Kidney (tissue), 14 donors: ENCODE results near the gene ZNF467. TPM values are rescaled to one million over a fixed set of nuclear protein-coding genes. Genes with fewer than 3 reads are reported as not detected.

Source experiments
- DNase-seq, 5 donors: peaks; one replicate each; pipeline ENCODE4 v3.0.0-alpha.2; 2013 to 2020
- FAIRE-seq: peaks from 2 replicates; lab custom pipeline; 2012; peaks lifted over from hg19 to GRCh38; lab: Jason Lieb, UNC
- H3K27ac ChIP-seq, 2 donors: one replicate each; pipeline ENCODE4 v1.7.0; 2013; ENCODE audit warnings: low read depth in 2 of 2, low read length in 2 of 2, inconsistent platforms in 1 of 2
- H3K27me3 ChIP-seq: one replicate; pipeline ENCODE4 v1.7.1; 2013; ENCODE audit warnings: low read length, inconsistent platforms; ENCODE audit not compliant: control insufficient read depth, insufficient read depth
- H3K36me3 ChIP-seq, 3 donors: one replicate each; pipeline versions ENCODE4 v1.7.0 to v1.7.1; 2013; ENCODE audit warnings: low read length in 3 of 3, control low read depth in 1 of 3, inconsistent platforms in 1 of 3; ENCODE audit not compliant: insufficient read depth in 3 of 3, control insufficient read depth in 2 of 3
- H3K4me1 ChIP-seq, 3 donors: one replicate each; pipeline versions ENCODE4 v1.7.0 to v1.7.1; 2013; ENCODE audit warnings: low read length in 3 of 3, inconsistent platforms in 1 of 3, low read depth in 1 of 3; ENCODE audit not compliant: control insufficient read depth in 2 of 3, insufficient read depth in 2 of 3
- H3K4me3 ChIP-seq, 3 donors: one replicate each; pipeline versions ENCODE4 v1.7.0 to v1.8.1; 2013; ENCODE audit warnings: low read length in 3 of 3, control low read depth in 1 of 3, inconsistent platforms in 1 of 3
- H3K9ac ChIP-seq, 3 donors: one replicate each; pipeline versions ENCODE4 v1.7.0 to v1.7.1; 2013; ENCODE audit warnings: low read length in 3 of 3, control low read depth in 1 of 3, inconsistent platforms in 1 of 3
- H3K9me3 ChIP-seq, 3 donors: one replicate each; pipeline versions ENCODE4 v1.7.0 to v1.7.1; 2013; ENCODE audit warnings: low read length in 3 of 3, control low read depth in 1 of 3, inconsistent platforms in 1 of 3; ENCODE audit not compliant: control insufficient read depth in 2 of 3, insufficient read depth in 1 of 3
- CTCF ChIP-seq: IDR thresholded peaks from 3 replicates; pipeline ENCODE4 v1.5.1; 2012; ENCODE audit warnings: mild to moderate bottlenecking, moderate library complexity, borderline replicate concordance; ENCODE audit not compliant: insufficient read depth; ENCODE audit errors: extremely low read depth
- intact Hi-C: fragments of 100-400 bp; cut with DNase I; formaldehyde crosslinking; loops from one replicate; pipeline ENCODE4 v1.11.1; 2022
- polyA plus RNA-seq: library from polyadenylated mRNA; stranded (reverse); fragments of 350-450 nt; fragmentation: Illumina TruSeq; extraction: RNeasy Lipid Tissue Mini Kit (QIAGEN cat#74804); gene quantifications from one replicate; pipeline ENCODE4 v1.2.3, GENCODE V29; 2014; ENCODE audit warnings: low read depth, low replicate concordance; ENCODE audit not compliant: insufficient read depth
- total RNA-seq: library from RNA; stranded (reverse); fragmentation: NEBNext Ultra II Directional; extraction: Animal tissue kit (Norgen Biotek cat#: 25700); gene quantifications from one replicate; pipeline ENCODE4 v1.2.1, GENCODE V29; 2021
- donor health status: control.
- donor health status: control.
- donor health status: control.
- donor health status: control.
- donor health status: control.
- donor health status: DM: yes; HTN: yes; CAD: no.
- donor health status: Normal renal cell carcinoma (clear cell type).

Gene ZNF467
- total and polyA plus RNA-seq, 2 donors from 2014 or later, result 15.0 to 24.5 TPM

GRCh38 chr7:149775176-149775556 lies 1.8 kb upstream of the ZNF467 start:
- H3K36me3 ChIP-seq, result peaks cover 0 to 2% (median 0%) of the 10 kb centered on the region in 3 donors
- H3K9ac ChIP-seq, result no peak overlapping the region
- TF ChIP-seq CTCF, result no peak

GRCh38 chr7:149774237-149775175 lies 1.1 kb upstream of the ZNF467 start:
- H3K4me3 ChIP-seq, result peak overlapping the region; percentile 16 to 34 (median 21)
- DNase-seq, result peak in 4 of 5 donors; percentile 37 to 75 (median 58)
- no peaks in the 10 kb centered on the region for H3K27me3 ChIP-seq
- no peak for FAIRE-seq
- peaks cover 0 to 17% (median 5%) of the 10 kb centered on the region in 3 donors for H3K4me1 ChIP-seq
- H3K27ac ChIP-seq, result peak overlapping the region in 1 of 2 donors; percentile 28
- intact Hi-C loops, result no loop called here
- H3K9ac ChIP-seq, result no peak overlapping the region
- peaks cover 0 to 2% (median 0%) of the 10 kb centered on the region in 3 donors for H3K36me3 ChIP-seq
- H3K9me3 ChIP-seq, result no peaks in the 10 kb centered on the region
- TF ChIP-seq CTCF, result no peak

More at GRCh38 chr7:149775176-149775556, 1.8 kb upstream of the ZNF467 start:
- H3K27me3 ChIP-seq, result no peaks in the 10 kb centered on the region
- intact Hi-C loops, result no loop called here
- peaks cover 0 to 17% (median 5%) of the 10 kb centered on the region in 3 donors for H3K4me1 ChIP-seq
- no peaks in the 10 kb centered on the region for H3K9me3 ChIP-seq
- no peak overlapping the region for H3K27ac ChIP-seq
- DNase-seq, result no peak
- no peak overlapping the region for H3K4me3 ChIP-seq
- no peak for FAIRE-seq

- TF ChIP-seq CTCF, result no peak
- peaks cover 0 to 17% (median 5%) of the 10 kb centered on the region in 3 donors for H3K4me1 ChIP-seq
- no peaks in the 10 kb centered on the region for H3K9me3 ChIP-seq
- no peaks in the 10 kb centered on the region for H3K27me3 ChIP-seq
- no peak overlapping the region for H3K9ac ChIP-seq
- peak overlapping the region in 1 of 2 donors; percentile 63 for H3K27ac ChIP-seq
- H3K4me3 ChIP-seq, result peak overlapping the region; percentile 21 to 63 (median 36)
- FAIRE-seq, result no peak
- intact Hi-C loops, result no loop called here
- peaks cover 3 to 7% (median 6%) of the 10 kb centered on the region in 3 donors for H3K36me3 ChIP-seq
- peak in 4 of 5 donors; percentile 48 to 85 (median 53) for DNase-seq
Observed at GRCh38 chr7:149772956-149773434, 393 bp downstream of the ZNF467 start.
